Trophoblast cell (in vitro differentiated cells and primary cell): ENCODE measurements around the gene ERC1.

Source experiments
- DNase-seq, 2 donors: peaks; one replicate each; pipeline ENCODE4 v3.0.0-alpha.2; 2016
- H2AFZ ChIP-seq: 2 replicates; pipeline ENCODE4 v1.6.1; 2013; ENCODE audit warnings: low read length, moderate library complexity, mild to moderate bottlenecking; ENCODE audit not compliant: insufficient read depth, poor library complexity
- H2AK5ac ChIP-seq: 2 replicates; pipeline ENCODE4 v1.6.1; 2013; ENCODE audit warnings: mild to moderate bottlenecking, low read length
- H2BK120ac ChIP-seq: 2 replicates; pipeline ENCODE4 v1.6.1; 2013; ENCODE audit warnings: low read length, mild to moderate bottlenecking, moderate library complexity; ENCODE audit not compliant: insufficient read depth, poor library complexity
- H2BK12ac ChIP-seq: 2 replicates; pipeline ENCODE4 v1.6.1; 2013; ENCODE audit warnings: mild to moderate bottlenecking, low read length, moderate library complexity
- H2BK5ac ChIP-seq: 2 replicates; pipeline ENCODE4 v1.6.1; 2013; ENCODE audit warnings: low read length, low read depth, moderate library complexity, mild to moderate bottlenecking; ENCODE audit not compliant: poor library complexity
- H3K14ac ChIP-seq: 2 replicates; pipeline ENCODE4 v1.6.1; 2013; ENCODE audit warnings: mild to moderate bottlenecking, low read length
- H3K18ac ChIP-seq: 2 replicates; pipeline ENCODE4 v1.6.1; 2013; ENCODE audit warnings: mild to moderate bottlenecking, low read length
- H3K23ac ChIP-seq: 2 replicates; pipeline ENCODE4 v1.6.1; 2013; ENCODE audit warnings: low read length
- H3K27ac ChIP-seq: 2 replicates; pipeline ENCODE4 v1.5.1; 2013; ENCODE audit warnings: low read depth, mild to moderate bottlenecking, inconsistent platforms, low read length, moderate library complexity
- H3K27me3 ChIP-seq: 2 replicates; pipeline ENCODE4 v1.6.1; 2013; ENCODE audit warnings: inconsistent platforms, mild to moderate bottlenecking, low read length, moderate library complexity; ENCODE audit not compliant: insufficient read depth
- H3K36me3 ChIP-seq, 2 experiments: 1 replicate in 1 of 2; 2 replicates in 1 of 2; pipeline ENCODE4 v1.6.1; 2013; ENCODE audit warnings: low read length in 2 of 2, mild to moderate bottlenecking in 2 of 2, moderate library complexity in 1 of 2; ENCODE audit not compliant: insufficient read depth in 2 of 2, control insufficient read depth in 1 of 2
- H3K4ac ChIP-seq: 2 replicates; pipeline ENCODE4 v1.6.1; 2013; ENCODE audit warnings: low read depth, mild to moderate bottlenecking, low read length, moderate library complexity
- H3K4me1 ChIP-seq, 2 experiments: 1 replicate in 1 of 2; 2 replicates in 1 of 2; pipeline ENCODE4 v1.6.1; 2013; ENCODE audit warnings: low read length in 2 of 2, mild to moderate bottlenecking in 2 of 2, moderate library complexity in 1 of 2; ENCODE audit not compliant: insufficient read depth in 2 of 2, control insufficient read depth in 1 of 2
- H3K4me2 ChIP-seq: 2 replicates; pipeline ENCODE4 v1.6.1; 2013; ENCODE audit warnings: inconsistent platforms, mild to moderate bottlenecking, low read length, moderate library complexity
- H3K4me3 ChIP-seq: 2 replicates; pipeline ENCODE4 v1.5.1; 2013; ENCODE audit warnings: mild to moderate bottlenecking, low read depth, low read length, inconsistent platforms
- H3K79me1 ChIP-seq: one replicate; pipeline ENCODE4 v1.6.1; 2013; ENCODE audit warnings: low read length
- H3K79me2 ChIP-seq: 2 replicates; pipeline ENCODE4 v1.6.1; 2013; ENCODE audit warnings: low read length, mild to moderate bottlenecking; ENCODE audit not compliant: control insufficient read depth, insufficient read depth, poor library complexity
- H3K9ac ChIP-seq: 2 replicates; pipeline ENCODE4 v1.6.1; 2013; ENCODE audit warnings: mild to moderate bottlenecking, low read length
- H3K9me3 ChIP-seq: 2 replicates; pipeline ENCODE4 v1.6.1; 2013; ENCODE audit warnings: low read depth, mild to moderate bottlenecking, control low read depth, inconsistent platforms, low read length; ENCODE audit not compliant: insufficient read depth
- H4K12ac ChIP-seq: 2 replicates; pipeline ENCODE4 v1.6.1; 2013; ENCODE audit warnings: low read depth, mild to moderate bottlenecking, low read length, moderate library complexity
- H4K8ac ChIP-seq: 2 replicates; pipeline ENCODE4 v1.6.1; 2013; ENCODE audit warnings: low read depth, mild to moderate bottlenecking, low read length, moderate library complexity
- H4K91ac ChIP-seq: one replicate; pipeline ENCODE4 v1.6.1; 2013; ENCODE audit warnings: low read depth, mild to moderate bottlenecking, low read length, moderate library complexity
- whole genome bisulfite sequencing: extraction: QIAGEN DNeasy Blood & Tissue Kit; methylation state at CpG from one replicate; pipeline ENCODE4 v1.1.7; 2013; ENCODE audit warnings: missing lambda C conversion rate; ENCODE audit not compliant: insufficient read length, insufficient coverage; ENCODE audit errors: extremely low coverage; 5-methylcytosine and 5-hydroxymethylcytosine counted together

ERC1 gene

GRCh38 chr12:979349-979748 is 11.7 kb upstream of the ERC1 start:
- H4K12ac ChIP-seq: no peak overlapping the region
- no CpG with 5 or more reads among the region's 5 CpGs for WGBS
- no peak overlapping the region for H2BK5ac ChIP-seq

GRCh38 chr12:981176-981828 is 9.7 kb upstream of the ERC1 start:
- Histone ChIP-seq H4K12ac (no peak overlapping the region), H3K36me3 (peaks cover 0 to 1% of the 10 kb centered on the region in 2 experiments), H3K79me1 (no peaks in the 10 kb centered on the region), H4K8ac (no peak overlapping the region), H2BK120ac (no peak overlapping the region), H3K9me3 (no peaks in the 10 kb centered on the region), H3K23ac (no peak overlapping the region), H3K4me2 (no peak overlapping the region), H3K18ac (no peak overlapping the region), H2BK5ac (no peak overlapping the region), H3K9ac (no peak overlapping the region), H3K4me1 (peaks cover 0 to 2% of the 10 kb centered on the region in 2 experiments), H2AK5ac (no peak overlapping the region), H3K79me2 (no peaks in the 10 kb centered on the region), H3K27ac (no peak overlapping the region), H3K14ac (no peak overlapping the region), H3K4me3 (no peak overlapping the region), H4K91ac (no peak overlapping the region), H2BK12ac (no peak overlapping the region), H3K27me3 (no peaks in the 10 kb centered on the region), H3K4ac (no peak overlapping the region), H2AFZ (no peak overlapping the region)
- WGBS: no CpG with 5 or more reads among the region's 8 CpGs
- DNase-seq: no peak

More at GRCh38 chr12:979349-979748, 11.7 kb upstream of the ERC1 start:
- Histone ChIP-seq H3K79me1 (no peaks in the 10 kb centered on the region), H3K14ac (no peak overlapping the region), H3K4me1 (peaks cover 0 to 2% of the 10 kb centered on the region in 2 experiments), H3K4me3 (no peak overlapping the region), H4K91ac (no peak overlapping the region), H2BK12ac (no peak overlapping the region), H3K27ac (no peak overlapping the region), H3K27me3 (no peaks in the 10 kb centered on the region), H2AK5ac (no peak overlapping the region), H2BK120ac (no peak overlapping the region), H3K9ac (no peak overlapping the region), H3K23ac (no peak overlapping the region), H2AFZ (no peak overlapping the region), H3K9me3 (no peaks in the 10 kb centered on the region), H3K79me2 (no peaks in the 10 kb centered on the region), H3K36me3 (peaks cover 0 to 2% of the 10 kb centered on the region in 2 experiments), H3K4me2 (no peak overlapping the region), H3K18ac (no peak overlapping the region), H4K8ac (no peak overlapping the region), H3K4ac (no peak overlapping the region)
- no peak for DNase-seq

GRCh38 chr12:981961-982360 is 9.1 kb upstream of the ERC1 start:
- H3K27me3 ChIP-seq: no peaks in the 10 kb centered on the region
- peaks cover 0 to 2% of the 10 kb centered on the region in 2 experiments for H3K4me1 ChIP-seq
- H4K12ac ChIP-seq: peak overlapping the region; percentile 81
- no peak overlapping the region for H3K4ac ChIP-seq
- no peak overlapping the region for H3K4me2 ChIP-seq
- no peak overlapping the region for H3K14ac ChIP-seq
- no peak overlapping the region for H2BK120ac ChIP-seq
- H3K23ac ChIP-seq: no peak overlapping the region
- DNase-seq: no peak
- H3K9ac ChIP-seq: no peak overlapping the region
- H3K79me2 ChIP-seq: no peaks in the 10 kb centered on the region
- H4K8ac ChIP-seq: no peak overlapping the region
- no peak overlapping the region for H3K27ac ChIP-seq
- H3K9me3 ChIP-seq: no peaks in the 10 kb centered on the region
- H2AFZ ChIP-seq: no peak overlapping the region
- H2AK5ac ChIP-seq: no peak overlapping the region
- H4K91ac ChIP-seq: no peak overlapping the region
- H2BK5ac ChIP-seq: no peak overlapping the region
- H3K18ac ChIP-seq: no peak overlapping the region
- no CpG with 5 or more reads among the region's 3 CpGs for WGBS
- H3K4me3 ChIP-seq: no peak overlapping the region
- peak overlapping the region; percentile 2 for H2BK12ac ChIP-seq
- H3K79me1 ChIP-seq: no peaks in the 10 kb centered on the region
- H3K36me3 ChIP-seq: no peaks in the 10 kb centered on the region

GRCh38 chr12:988646-989045 is 2.4 kb upstream of the ERC1 start:
- H3K36me3 ChIP-seq: no peaks in the 10 kb centered on the region
- no peak overlapping the region for H3K9ac ChIP-seq
- no peak overlapping the region for H4K91ac ChIP-seq
- H4K12ac ChIP-seq: no peak overlapping the region
- H2BK5ac ChIP-seq: no peak overlapping the region
- peaks cover 3 to 6% of the 10 kb centered on the region in 2 experiments for H3K4me1 ChIP-seq
- no peak overlapping the region for H3K4ac ChIP-seq
- no peak for DNase-seq
- peak overlapping the region; percentile 11 for H4K8ac ChIP-seq
- H2BK12ac ChIP-seq: no peak overlapping the region
- H2BK120ac ChIP-seq: no peak overlapping the region
- peaks cover 12% of the 10 kb centered on the region for H3K79me2 ChIP-seq
- no peaks in the 10 kb centered on the region for H3K27me3 ChIP-seq
- no peak overlapping the region for H3K4me3 ChIP-seq
- H3K23ac ChIP-seq: no peak overlapping the region
- H3K4me2 ChIP-seq: peak overlapping the region; percentile 7
- no CpG with 5 or more reads among the region's 4 CpGs for WGBS
- H3K79me1 ChIP-seq: peaks cover 11% of the 10 kb centered on the region
- H3K18ac ChIP-seq: no peak overlapping the region
- H3K14ac ChIP-seq: no peak overlapping the region
- H2AK5ac ChIP-seq: no peak overlapping the region
- no peak overlapping the region for H3K27ac ChIP-seq
- no peaks in the 10 kb centered on the region for H3K9me3 ChIP-seq
- H2AFZ ChIP-seq: no peak overlapping the region
